Measurements from ENCODE around the gene ZNF780A. TPM values are rescaled to one million over a fixed set of nuclear protein-coding genes. Genes with fewer than 3 reads are reported as not detected.

The ZNF780A gene
- total RNA-seq, 2 experiments from 2014 or later, result 19.0 to 20.7 TPM

- H3K9me3 Mint-ChIP-seq (ENCODE audit: low read depth), result peaks cover 52% of the 10 kb centered on the region
- DNase-seq (no peak), ATAC-seq (no peak)
- no peak overlapping the region for H3K27ac Mint-ChIP-seq
- CTCF ChIA-PET, result no interaction called here
- no peaks in the 10 kb centered on the region for H3K27me3 Mint-ChIP-seq
- H3K4me1 Mint-ChIP-seq, result no peaks in the 10 kb centered on the region
- H3K4me3 Mint-ChIP-seq, result no peak overlapping the region
- peaks cover 20% of the 10 kb centered on the region for H3K36me3 Mint-ChIP-seq
Observed at GRCh38 chr19:40023969-40024368, 66.8 kb downstream of the ZNF780A start.

Other genes starting within 250 kb of the ZNF780A start
- gene FBL, start 244.6 kb downstream of the ZNF780A start, total RNA-seq, result 100 to 1,000 TPM; 374 to 453 TPM
- gene FCGBP, start 156.3 kb downstream of the ZNF780A start, total RNA-seq, result 1 to 10 TPM in 1 of 2 experiments, under 1 TPM in 1; 0.93 to 3.2 TPM
- gene PSMC4, start 119.8 kb downstream of the ZNF780A start, total RNA-seq, result 100 to 1,000 TPM in 1 of 2 experiments, 10 to 100 TPM in 1; 94.5 to 141 TPM
- gene ZNF546, start 93.9 kb downstream of the ZNF780A start, total RNA-seq, result 1 to 10 TPM; 5.0 to 6.5 TPM
- gene ZNF780B, start 34.7 kb downstream of the ZNF780A start, total RNA-seq, result 10 to 100 TPM; 18.6 to 25.7 TPM
- 10 to 100 TPM; 19.9 to 25.4 TPM for gene MAP3K10, start 100.5 kb upstream of the ZNF780A start, total RNA-seq
- gene TTC9B, start 127.4 kb upstream of the ZNF780A start, total RNA-seq, result not detected
- under 1 TPM; 0.21 to 0.38 TPM for gene CCNP, start 135.7 kb upstream of the ZNF780A start, total RNA-seq
- 100 to 1,000 TPM; 141 to 172 TPM for gene AKT2, start 194.4 kb upstream of the ZNF780A start, total RNA-seq